RWPE2 (cell line): ENCODE results near the gene MTG1.

Source experiments
- ATAC-seq: fragments of 200-7000 bp; cut with Tn5 transposase; 3 replicates; pipeline ENCODE4 v1.9.1; 2021; ENCODE audit warnings: low read depth
- DNase-seq: peaks from one replicate; pipeline ENCODE4 v3.0.0-alpha.2; 2020; ENCODE audit warnings: low spot score
- H3K27ac ChIP-seq: fragments of 450-650 bp; 2 replicates; pipeline ENCODE4 v1.5.1; 2017; ENCODE audit warnings: mild to moderate bottlenecking; ENCODE audit not compliant: poor library complexity, severe bottlenecking
- H3K27me3 ChIP-seq: fragments of 250-450 bp; sonication (Bioruptor Pico); 2 replicates; pipeline ENCODE4 v1.5.1; 2021; ENCODE audit warnings: mild to moderate bottlenecking, moderate library complexity; ENCODE audit not compliant: insufficient read depth, poor library complexity, severe bottlenecking
- H3K36me3 ChIP-seq: fragments of 250-450 bp; sonication (Bioruptor Pico); 2 replicates; pipeline ENCODE4 v1.5.1; 2020; ENCODE audit warnings: low read depth, mild to moderate bottlenecking, moderate library complexity
- H3K4me1 ChIP-seq: fragments of 250-450 bp; sonication (Bioruptor Pico); 2 replicates; pipeline ENCODE4 v1.5.1; 2021; ENCODE audit warnings: mild to moderate bottlenecking, moderate library complexity; ENCODE audit not compliant: insufficient read depth, poor library complexity, severe bottlenecking
- H3K4me3 ChIP-seq: fragments of 250-450 bp; sonication (Bioruptor Pico); 2 replicates; pipeline ENCODE4 v1.5.1; 2021; ENCODE audit warnings: mild to moderate bottlenecking, moderate library complexity; ENCODE audit not compliant: severe bottlenecking
- H3K9me3 ChIP-seq: fragments of 250-450 bp; sonication (Bioruptor Pico); 2 replicates; pipeline ENCODE4 v1.5.1; 2021; ENCODE audit warnings: mild to moderate bottlenecking, moderate library complexity; ENCODE audit not compliant: severe bottlenecking
- TF ChIP-seq, protein P1 (sequence below): fragments of 450-650 bp; IDR thresholded peaks from one replicate; pipeline ENCODE4 v1.5.1; 2017; ENCODE audit warnings: mild to moderate bottlenecking, moderate library complexity; ENCODE audit not compliant: poor library complexity, severe bottlenecking

MTG1 gene

GRCh38 chr10:133377818-133378250 is 16.1 kb upstream of the MTG1 start:
- no peaks in the 10 kb centered on the region for H3K27me3 ChIP-seq
- no peaks in the 10 kb centered on the region for H3K36me3 ChIP-seq
- H3K4me1 ChIP-seq, result peaks cover 5% of the 10 kb centered on the region
- no peaks in the 10 kb centered on the region for H3K9me3 ChIP-seq
- H3K27ac ChIP-seq, result no peak overlapping the region
- DNase-seq (no peak), ATAC-seq (no peak)
- H3K4me3 ChIP-seq, result peak overlapping the region; percentile 47
- TF ChIP-seq, protein P1, sequence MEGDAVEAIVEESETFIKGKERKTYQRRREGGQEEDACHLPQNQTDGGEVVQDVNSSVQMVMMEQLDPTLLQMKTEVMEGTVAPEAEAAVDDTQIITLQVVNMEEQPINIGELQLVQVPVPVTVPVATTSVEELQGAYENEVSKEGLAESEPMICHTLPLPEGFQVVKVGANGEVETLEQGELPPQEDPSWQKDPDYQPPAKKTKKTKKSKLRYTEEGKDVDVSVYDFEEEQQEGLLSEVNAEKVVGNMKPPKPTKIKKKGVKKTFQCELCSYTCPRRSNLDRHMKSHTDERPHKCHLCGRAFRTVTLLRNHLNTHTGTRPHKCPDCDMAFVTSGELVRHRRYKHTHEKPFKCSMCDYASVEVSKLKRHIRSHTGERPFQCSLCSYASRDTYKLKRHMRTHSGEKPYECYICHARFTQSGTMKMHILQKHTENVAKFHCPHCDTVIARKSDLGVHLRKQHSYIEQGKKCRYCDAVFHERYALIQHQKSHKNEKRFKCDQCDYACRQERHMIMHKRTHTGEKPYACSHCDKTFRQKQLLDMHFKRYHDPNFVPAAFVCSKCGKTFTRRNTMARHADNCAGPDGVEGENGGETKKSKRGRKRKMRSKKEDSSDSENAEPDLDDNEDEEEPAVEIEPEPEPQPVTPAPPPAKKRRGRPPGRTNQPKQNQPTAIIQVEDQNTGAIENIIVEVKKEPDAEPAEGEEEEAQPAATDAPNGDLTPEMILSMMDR, result no peak

DNA sequence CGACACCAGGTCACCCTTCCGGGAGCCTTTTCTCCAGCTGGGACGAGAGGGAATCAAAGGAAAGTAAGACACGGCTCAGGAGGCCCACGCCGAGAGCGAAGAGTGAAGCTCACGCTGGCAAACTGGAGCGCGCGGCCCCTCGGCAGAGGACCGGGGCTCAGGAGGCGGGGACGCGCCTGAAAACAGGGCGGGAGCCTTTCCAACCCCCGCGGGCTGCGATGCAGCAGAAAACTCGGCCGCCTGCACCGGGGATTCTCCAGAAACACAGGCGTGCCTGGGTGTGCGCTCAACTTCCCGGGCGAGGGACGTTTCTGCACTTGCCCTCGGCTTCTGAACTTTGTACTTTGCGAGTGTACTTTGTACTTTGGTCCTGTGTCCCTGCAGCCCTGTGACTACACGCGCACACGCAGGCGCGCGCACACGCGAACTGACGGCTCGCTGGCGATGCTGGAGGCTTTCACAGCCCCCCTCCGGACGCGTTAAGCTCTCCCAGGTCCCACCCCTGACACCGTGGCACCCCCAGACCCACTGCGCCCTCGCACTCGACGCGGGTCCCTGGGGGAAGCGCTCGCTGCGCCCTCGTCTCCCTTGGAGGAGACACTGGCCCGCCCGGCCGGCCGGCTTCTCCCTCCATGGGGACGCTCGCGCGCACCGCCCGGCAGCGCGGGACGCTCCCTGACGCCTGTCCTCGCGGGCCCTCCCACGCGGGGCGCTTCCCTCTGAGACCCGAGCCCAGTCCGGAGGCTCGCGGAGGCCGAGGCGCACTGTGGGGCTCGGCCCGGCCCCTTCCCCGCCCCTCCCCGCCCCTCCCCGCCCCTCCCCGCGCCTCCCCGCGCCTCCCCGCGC is 15.5 kb upstream of the MTG1 start:
- ATAC-seq, result peak; percentile 45
- DNase-seq, result no peak

DNA sequence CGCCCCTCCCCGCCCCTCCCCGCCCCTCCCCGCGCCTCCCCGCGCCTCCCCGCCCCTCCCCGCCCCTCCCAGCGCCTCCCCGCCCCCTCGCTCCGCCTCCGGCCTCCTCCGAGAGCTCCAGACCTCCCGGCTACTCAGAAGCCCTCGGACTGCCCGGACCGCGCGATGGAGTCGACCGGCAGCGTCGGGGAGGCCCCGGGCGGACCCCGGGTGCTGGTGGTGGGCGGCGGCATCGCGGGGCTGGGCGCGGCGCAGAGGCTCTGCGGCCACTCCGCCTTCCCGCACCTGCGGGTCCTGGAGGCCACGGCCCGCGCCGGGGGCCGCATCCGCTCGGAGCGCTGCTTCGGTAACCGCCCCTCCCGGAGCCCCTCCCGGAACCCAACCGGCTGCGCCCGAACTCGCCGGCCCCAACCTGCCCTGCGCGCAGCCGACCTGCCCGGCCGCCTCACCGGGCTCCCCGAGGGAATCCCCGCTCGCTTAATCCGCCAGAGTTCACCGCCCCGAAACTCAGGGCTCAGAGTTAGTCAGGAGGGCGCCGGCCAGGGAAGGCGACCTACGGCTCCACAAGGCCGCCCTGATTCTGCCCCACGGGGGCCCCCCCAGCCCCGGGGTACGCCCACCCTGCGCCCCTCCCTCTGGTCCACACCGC is 14.7 kb upstream of the MTG1 start, which contains the start of gene PAOX:
Gene PAOX (plus strand): TSS at position 111 of the 649 bp plus-strand sequence. CDS start 55 bp downstream, at position 166.
- Histone ChIP-seq H3K27me3 (no peaks in the 10 kb centered on the region), H3K27ac (no peak within 1 kb of the TSS), H3K4me1 (peaks cover under 1% of the 10 kb centered on the region), H3K4me3 (peak within 1 kb of the TSS; percentile 68), H3K9me3 (no peaks in the 10 kb centered on the region), H3K36me3 (no peaks in the 10 kb centered on the region)
- DNase-seq (no peak), ATAC-seq (peak; percentile 63)
- TF ChIP-seq, protein P1, result no peak

More for the DNA sequence above, 15.5 kb upstream of the MTG1 start:
- Histone ChIP-seq H3K27me3 (no peaks in the 10 kb centered on the region), H3K9me3 (no peaks in the 10 kb centered on the region), H3K4me3 (peak overlapping the region; percentile 47), H3K4me1 (peaks cover 5% of the 10 kb centered on the region), H3K36me3 (no peaks in the 10 kb centered on the region), H3K27ac (no peak overlapping the region)
- TF ChIP-seq, protein P1, result no peak

DNA sequence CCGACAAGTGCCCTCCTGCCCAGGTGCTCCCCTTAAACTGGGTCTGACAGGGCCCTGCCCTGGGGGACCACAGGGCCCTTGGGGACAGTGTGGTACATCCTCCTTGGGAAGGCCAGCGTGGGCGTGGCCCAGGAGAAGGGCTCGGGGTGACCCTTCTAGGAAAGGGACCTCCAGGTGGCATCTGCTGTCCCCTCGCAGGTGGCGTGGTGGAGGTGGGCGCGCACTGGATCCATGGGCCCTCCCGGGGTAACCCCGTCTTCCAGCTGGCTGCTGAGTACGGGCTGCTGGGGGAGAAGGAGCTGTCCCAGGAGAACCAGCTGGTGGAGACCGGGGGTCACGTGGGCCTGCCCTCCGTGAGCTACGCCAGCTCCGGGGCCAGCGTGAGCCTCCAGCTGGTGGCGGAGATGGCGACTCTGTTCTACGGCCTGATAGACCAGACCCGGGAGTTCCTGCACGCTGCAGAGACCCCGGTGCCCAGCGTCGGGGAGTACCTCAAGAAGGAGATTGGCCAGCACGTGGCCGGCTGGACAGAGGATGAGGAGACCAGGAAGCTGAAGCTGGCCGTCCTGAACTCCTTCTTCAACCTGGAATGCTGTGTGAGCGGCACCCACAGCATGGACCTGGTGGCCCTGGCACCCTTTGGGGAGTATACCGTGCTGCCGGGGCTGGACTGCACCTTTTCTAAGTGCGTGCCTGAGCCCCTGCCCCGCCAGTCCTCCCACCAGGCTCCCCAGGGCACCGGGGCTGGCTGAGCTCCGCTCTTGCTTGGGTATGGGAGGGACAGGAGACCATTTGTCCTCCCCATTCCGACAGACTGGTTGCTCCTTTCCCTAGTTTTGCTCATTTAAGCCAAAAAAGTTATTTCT is 13.9 kb upstream of the MTG1 start:
- TF ChIP-seq, protein P1, result no peak
- ATAC-seq (no peak), DNase-seq (no peak)
- Histone ChIP-seq H3K36me3 (no peaks in the 10 kb centered on the region), H3K9me3 (no peaks in the 10 kb centered on the region), H3K4me1 (no peaks in the 10 kb centered on the region), H3K27me3 (no peaks in the 10 kb centered on the region), H3K4me3 (peak overlapping the region; percentile 68), H3K27ac (no peak overlapping the region)
